GM12865 (cell line): ENCODE measurements around the gene PLIN4.

Experiments
- DNase-seq: peaks from one replicate; pipeline ENCODE4 v3.0.0; 2010; ENCODE audit warnings: low read depth
- H3K4me3 ChIP-seq: 2 replicates; pipeline ENCODE4 v1.5.1; 2011; ENCODE audit warnings: mild to moderate bottlenecking, low read depth, low read length, control low read depth
- TF ChIP-seq, protein P1 (sequence below): IDR thresholded peaks from 2 replicates; pipeline ENCODE4 v1.5.1; 2011; ENCODE audit warnings: low read length, control low read depth, low read depth, inconsistent platforms; ENCODE audit not compliant: insufficient read depth; ENCODE audit errors: missing control alignments

The PLIN4 gene

DNA sequence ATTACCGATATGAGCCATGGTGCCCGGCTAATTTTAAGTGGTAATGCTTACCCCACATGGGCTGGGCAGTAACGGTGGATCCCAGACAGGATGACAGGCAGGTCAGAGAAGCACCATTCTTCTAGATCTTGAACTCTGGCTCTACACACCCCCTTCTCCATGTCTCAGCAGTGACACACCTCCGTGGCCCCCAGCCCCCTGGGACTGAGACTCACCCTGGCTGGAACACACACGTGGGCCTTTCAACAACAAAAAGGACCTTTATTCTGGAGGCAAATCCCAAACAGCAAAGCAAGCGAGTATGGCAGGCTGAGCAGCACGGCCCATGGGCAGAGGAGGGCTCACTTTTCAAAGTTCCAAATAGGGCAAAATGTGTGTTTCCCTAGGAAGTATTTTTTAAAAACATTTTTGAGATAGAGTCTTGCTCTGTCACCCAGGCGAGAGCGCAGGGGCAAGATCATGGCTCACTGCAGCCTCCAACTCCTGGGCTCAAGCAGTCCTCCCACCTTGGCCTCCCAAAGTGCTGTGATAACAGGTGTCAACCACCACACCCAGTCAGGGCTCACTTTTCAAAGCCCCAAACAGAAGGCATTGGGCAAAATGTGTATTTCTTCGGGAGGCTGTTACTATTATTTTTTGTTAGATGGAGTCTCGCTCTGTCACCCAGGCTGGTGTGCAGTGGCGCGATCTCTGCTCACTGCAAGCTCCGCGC lies 4.2 kb upstream of the PLIN4 start:
- TF ChIP-seq, protein P1, sequence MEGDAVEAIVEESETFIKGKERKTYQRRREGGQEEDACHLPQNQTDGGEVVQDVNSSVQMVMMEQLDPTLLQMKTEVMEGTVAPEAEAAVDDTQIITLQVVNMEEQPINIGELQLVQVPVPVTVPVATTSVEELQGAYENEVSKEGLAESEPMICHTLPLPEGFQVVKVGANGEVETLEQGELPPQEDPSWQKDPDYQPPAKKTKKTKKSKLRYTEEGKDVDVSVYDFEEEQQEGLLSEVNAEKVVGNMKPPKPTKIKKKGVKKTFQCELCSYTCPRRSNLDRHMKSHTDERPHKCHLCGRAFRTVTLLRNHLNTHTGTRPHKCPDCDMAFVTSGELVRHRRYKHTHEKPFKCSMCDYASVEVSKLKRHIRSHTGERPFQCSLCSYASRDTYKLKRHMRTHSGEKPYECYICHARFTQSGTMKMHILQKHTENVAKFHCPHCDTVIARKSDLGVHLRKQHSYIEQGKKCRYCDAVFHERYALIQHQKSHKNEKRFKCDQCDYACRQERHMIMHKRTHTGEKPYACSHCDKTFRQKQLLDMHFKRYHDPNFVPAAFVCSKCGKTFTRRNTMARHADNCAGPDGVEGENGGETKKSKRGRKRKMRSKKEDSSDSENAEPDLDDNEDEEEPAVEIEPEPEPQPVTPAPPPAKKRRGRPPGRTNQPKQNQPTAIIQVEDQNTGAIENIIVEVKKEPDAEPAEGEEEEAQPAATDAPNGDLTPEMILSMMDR, result no peak
- no peak for DNase-seq
- H3K4me3 ChIP-seq, result no peak overlapping the region

DNA sequence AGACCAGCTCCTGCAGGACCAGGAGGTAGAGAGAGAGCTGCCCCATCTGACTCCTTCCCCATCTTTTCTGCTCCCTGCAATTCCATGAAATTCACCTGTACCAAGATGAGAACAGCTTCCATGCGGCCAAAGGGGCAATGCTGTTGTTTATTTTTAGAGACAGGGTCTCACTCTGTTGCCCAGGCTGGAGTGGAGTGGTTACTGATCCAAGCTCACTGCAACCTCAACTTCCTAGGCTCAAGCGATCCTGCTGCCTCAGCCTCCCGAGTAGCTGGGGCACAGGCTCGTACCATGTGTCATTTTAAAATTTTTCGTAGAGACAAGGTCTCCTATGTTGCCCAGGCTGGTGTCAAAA lies 3.6 kb upstream of the PLIN4 start:
- TF ChIP-seq, protein P1, result no peak
- H3K4me3 ChIP-seq, result no peak overlapping the region
- DNase-seq, result no peak

DNA sequence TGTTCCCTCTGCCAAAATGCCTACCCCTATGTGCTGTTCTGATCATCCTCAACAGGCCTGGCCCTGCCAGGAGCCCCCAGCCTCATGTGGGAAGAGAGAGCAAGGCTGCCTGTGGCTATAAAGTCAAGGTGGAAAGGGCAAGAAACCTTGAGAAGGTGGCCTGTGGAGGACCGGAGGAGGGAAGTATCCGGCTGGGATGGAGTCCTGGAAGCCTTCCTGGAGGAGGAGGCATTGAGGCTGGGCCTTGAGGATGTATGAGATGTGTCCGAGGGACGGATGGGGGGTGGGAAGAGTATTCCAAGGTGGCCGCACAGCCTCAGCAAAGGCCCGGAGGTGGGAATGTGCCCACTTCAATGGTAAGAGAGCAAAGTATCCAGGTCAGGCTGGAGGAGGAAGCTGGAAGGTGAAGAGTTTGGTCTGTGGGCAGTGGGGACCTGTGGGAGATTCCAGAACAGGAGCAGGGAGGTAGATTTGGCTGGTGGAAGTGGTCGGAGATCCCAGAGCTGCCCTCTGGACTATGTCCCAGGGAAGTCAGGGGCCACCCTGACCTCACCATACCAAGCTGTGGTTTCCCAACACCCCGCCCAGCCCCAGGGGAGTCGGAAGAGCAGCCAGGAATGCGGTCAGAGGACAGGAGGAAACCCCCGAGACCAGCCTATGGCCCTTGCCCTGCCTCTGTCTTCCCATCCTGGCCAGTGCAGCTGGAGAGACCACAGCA lies 3.0 kb upstream of the PLIN4 start:
- H3K4me3 ChIP-seq, result no peak overlapping the region
- TF ChIP-seq, protein P1, result no peak
- DNase-seq, result no peak

DNA sequence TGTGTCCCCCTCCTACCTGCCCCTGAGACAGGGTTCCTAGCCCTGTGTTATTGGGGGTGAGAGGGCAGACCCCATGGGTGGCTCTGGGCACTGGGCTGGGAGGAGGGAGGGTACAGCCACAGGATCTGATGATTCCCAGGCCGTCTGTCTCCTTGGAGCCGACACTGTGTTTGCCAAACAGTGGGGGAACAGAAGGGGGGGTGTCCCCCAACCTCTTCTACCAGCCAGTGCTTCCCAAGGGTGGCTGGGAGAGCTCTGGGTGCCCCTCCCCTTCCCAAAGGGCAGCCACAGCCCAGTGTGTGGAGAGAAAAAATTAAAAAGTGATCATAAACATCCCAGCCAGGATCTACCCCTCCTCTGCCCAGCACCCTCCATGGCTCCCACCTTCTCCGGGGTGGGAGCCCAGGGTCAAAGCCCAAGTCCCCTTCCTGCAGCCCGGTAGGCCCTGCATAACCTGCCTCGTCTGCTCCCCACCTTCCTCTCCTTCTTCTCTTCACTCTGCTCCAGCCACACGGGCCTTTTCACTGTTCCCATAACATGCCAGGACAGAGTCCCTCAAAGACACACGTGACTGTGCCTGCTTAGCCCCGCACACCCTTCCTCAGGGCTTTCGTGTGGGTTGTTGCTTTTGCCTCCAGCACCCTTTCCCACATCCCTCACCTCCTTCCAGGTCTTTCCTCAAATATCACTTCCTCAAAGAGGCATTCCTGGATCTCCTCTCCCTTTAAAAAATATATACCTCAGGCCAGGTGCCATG lies 1.4 kb upstream of the PLIN4 start:
- no peak for DNase-seq

DNA sequence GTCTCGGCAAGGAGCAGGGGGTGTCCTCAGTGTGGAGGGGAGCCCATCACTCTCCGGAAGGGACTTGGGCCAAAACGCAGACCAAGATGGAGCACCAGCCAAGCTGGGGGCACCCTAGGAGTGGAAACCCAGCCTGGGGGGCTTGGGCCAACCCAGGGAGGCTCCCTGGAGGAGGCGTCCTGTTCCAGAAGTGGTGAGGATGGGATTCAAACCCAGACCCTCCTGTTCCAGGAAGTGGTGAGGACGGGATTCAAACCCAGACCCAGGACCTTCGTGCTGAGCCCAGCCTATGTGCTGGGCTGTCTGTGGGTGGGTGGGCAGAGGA lies 848 bp upstream of the PLIN4 start:
- H3K4me3 ChIP-seq, result no peak overlapping the region
- TF ChIP-seq, protein P1, result no peak
- DNase-seq, result no peak

More for the DNA sequence above, 1.4 kb upstream of the PLIN4 start:
- H3K4me3 ChIP-seq, result no peak overlapping the region
- TF ChIP-seq, protein P1, result no peak

DNA sequence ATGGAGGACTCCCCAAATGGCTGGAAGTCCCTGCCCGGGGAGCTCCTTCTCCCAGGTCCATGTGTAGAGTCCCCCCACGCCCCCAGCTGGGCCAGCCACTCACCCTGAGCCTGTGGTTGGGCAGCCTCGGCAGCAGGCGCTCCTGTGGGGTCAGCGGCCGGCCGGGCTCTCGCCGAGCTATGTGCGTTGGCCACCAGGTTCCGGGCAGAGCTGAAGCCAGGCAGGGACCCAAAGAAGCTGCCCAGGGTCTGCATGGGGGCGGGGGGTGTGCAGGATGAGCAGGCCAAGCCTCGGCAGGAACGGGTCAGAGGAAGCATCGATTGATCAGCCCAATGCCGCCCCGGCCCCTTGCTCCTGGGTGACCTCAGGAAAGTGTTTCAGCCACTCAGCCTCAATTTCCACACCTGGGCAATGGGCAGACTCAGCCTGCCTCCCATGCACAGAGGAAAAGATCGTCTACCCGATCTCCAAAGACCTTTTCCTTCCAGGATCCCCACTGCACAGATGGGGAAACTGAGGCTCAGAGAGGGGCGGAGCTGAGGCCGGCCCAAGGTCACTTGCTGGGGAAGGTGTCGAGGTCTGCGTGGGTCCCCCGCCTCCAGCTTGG lies 732 bp downstream of the PLIN4 start:
- H3K4me3 ChIP-seq, result no peak overlapping the region
- DNase-seq, result no peak
- TF ChIP-seq, protein P1, result no peak
